NCI-H1105 treated with DMSO at 0.1 percent for 48 hours (cell line): ENCODE data around the gene KCNQ1.

Experiments
- DNase-seq: peaks from one replicate; lab custom pipeline; 2025; lab: John Stamatoyannopoulos, UW

Gene KCNQ1

DNA sequence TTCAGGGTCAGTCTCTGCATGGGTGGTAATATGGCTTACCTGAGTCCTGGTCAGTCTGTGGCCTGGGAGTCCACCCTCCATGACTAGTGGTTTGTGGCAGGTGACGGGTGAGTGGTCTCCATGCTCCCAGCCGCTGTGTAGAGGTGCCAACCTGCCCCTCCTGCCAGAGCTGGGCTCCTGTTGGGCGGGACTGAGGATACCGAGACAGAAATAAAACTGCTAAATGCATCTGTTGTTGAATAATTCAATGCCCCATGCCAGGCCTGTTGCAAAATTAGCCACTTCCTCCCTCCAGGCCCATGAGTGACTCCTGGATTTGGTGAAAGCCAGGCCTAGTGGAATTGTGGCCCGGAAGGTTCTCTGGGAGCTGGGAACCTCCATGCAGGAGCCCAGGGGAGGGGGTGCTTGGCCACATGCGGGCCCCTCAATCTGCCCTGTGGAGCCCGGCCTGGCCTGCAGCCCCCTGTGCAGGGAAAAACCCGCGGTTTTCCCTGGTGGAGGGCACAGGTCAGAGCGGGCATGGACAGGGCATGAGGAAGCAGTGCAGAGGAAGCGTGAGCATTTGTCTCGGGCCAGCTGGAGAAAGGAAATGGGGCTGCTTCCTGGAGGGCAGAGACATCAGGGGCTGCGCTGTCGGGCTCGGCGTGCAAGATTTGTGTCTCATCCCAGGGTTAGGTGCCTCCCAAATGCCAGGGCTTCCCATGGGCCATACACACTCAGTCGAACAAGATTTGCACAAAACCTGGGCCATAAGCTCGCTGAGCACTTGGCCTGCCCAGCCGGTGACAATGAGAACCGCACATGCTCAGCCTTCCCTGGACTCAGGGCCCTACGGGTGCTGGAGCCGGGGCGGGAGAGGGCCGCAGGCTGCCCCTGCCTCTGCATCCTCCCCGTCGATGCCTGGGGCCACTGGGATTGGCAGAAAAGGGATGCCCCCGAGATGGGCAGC lies 66.9 kb downstream of the KCNQ1 start:
- no peak for DNase-seq

DNA sequence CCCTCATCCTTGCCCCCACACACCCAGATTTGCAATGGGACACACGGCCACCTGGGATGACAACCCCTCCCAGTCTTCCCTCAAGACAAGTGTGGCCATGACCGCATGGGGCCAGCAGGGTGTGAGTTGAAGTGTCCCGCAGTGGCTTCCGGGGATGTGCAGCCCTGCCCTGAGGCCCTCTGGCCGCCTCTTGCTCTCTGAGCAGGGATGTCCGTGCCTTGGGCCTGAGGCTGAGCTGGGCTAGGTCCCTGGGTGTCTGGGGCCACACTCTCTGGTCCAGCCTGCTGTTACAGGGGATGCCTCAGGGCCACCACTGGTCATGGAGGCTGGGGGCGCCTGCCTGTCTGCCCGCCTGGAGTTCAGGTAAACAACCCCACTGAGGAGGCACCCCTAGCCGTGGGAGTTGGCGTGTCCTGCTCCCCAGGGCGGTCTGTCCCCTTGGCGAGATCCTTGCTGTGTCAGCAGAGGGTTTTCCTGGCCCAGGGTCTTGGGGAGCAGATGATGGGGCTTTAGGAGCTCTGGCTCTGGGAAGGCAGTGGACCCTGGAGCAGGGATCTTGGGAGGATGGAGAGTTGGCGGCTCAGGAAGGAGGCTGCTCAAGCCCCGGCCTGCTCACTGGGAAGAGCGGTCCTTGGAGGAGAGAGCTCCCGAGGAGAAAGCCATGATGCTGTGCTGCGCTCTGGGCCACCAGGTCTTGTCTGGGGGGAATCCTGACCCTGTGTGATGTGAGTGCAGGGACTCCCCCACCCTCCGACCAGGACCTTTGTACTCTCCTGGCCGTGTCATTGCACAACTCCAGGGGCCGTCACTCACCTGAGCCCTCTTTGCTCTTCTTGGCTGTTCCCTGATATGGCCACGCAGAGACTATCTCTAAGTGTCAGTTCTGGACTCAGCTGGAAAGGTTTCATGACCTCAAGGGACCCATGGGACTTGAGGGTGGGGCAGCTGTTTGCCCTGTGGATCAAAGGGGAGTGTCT lies 67.9 kb downstream of the KCNQ1 start:
- no peak for DNase-seq

DNA sequence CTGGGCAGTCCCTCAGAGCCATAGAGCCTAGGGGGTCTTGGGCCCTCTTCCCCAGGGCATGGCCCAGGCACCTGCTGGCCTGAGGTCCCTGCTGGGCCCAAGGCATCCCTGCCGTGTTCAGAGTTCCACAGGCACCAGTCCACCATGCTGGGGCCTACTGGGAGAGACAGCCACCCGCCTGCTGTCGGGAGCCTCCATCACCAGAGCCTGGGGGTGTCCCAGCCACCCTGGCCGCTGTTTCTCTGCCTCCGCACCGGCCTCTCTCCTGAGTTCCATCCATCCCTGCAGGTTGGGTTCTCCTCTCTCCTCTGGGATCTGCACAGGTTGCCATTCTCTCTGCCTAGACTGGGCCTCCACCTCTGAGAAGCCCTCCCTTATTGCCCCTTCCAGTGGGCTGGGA lies 68.6 kb downstream of the KCNQ1 start:
- DNase-seq, result no peak

DNA sequence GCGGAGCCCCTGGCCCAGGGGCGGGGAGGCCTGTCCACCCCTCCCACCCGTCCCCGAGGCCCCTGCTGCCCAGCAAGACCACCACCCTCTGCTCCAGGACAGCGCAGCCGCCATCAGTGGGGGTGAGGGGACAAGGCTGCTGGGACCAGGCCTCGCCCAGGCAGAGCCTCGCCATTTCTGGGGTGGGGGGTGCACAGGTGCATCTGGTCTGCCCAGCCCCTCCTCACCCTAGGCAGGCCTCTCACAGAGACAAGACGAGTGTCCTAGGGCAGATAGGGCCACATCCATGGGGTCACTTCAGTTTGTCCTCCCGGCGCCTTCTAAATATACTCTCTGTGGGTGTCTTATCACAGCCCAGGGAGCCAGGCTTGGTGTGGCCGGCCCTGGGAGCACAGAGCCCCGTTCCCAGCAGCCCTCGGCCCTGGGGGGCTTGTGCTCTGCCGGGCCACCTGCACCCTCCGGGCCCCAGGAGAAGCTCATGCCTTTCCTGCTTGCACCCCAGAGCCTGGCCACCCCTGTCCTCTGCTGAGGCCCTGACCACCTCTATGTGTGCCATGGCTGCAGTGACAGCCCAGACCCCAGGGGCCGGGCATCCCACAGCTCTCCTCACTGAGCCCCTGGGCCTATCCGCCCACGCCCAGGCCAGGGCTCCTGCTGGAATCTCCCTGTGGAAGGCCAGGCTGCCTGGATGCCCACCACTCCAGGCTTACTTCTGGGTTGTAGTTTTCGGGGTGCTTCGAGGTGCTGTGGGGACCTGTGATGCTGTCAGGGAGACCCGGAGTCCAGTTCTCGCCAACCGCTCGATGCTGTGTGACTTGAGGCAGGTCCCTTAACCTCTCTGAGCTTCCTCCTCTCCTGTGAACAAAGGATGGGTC lies 70.8 kb downstream of the KCNQ1 start:
- DNase-seq, result no peak

GRCh38 chr11:2516276-2517015 lies 71.6 kb downstream of the KCNQ1 start:
- DNase-seq, result no peak

DNA sequence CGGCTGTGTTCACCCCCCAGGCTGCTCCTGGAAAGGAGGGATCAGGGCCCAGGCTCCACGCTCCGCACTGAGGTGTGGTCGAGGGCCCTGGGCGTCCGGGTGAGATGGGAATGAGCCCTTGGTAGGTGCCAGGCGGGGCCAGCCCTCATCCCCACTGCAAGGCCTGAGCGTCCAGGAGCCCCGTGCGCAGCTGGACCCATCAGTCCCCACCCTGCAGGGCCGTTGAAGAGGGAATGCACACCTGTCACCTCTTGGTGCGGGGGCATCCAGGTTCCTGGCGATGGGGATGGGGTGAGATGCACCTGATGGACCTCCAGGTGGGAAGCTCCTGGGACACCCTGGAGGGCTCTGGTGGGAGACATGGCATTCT lies 72.2 kb downstream of the KCNQ1 start:
- DNase-seq, result no peak

- no peak for DNase-seq
Observed at GRCh38 chr11:2517386-2518064, 72.7 kb downstream of the KCNQ1 start.

GRCh38 chr11:2518111-2518982 lies 73.5 kb downstream of the KCNQ1 start:
- no peak for DNase-seq

GRCh38 chr11:2518983-2519340 lies 74.2 kb downstream of the KCNQ1 start:
- no peak for DNase-seq

GRCh38 chr11:2519517-2519861 lies 74.7 kb downstream of the KCNQ1 start:
- DNase-seq, result no peak

- no peak for DNase-seq
Observed at GRCh38 chr11:2519862-2520735, 75.3 kb downstream of the KCNQ1 start.

GRCh38 chr11:2520736-2521035 lies 75.9 kb downstream of the KCNQ1 start:
- no peak for DNase-seq

GRCh38 chr11:2521081-2521732 lies 76.4 kb downstream of the KCNQ1 start:
- DNase-seq, result no peak

- no peak for DNase-seq
Observed at GRCh38 chr11:2521733-2522630, 77.2 kb downstream of the KCNQ1 start.

GRCh38 chr11:2522631-2523255 lies 77.9 kb downstream of the KCNQ1 start:
- no peak for DNase-seq

DNA sequence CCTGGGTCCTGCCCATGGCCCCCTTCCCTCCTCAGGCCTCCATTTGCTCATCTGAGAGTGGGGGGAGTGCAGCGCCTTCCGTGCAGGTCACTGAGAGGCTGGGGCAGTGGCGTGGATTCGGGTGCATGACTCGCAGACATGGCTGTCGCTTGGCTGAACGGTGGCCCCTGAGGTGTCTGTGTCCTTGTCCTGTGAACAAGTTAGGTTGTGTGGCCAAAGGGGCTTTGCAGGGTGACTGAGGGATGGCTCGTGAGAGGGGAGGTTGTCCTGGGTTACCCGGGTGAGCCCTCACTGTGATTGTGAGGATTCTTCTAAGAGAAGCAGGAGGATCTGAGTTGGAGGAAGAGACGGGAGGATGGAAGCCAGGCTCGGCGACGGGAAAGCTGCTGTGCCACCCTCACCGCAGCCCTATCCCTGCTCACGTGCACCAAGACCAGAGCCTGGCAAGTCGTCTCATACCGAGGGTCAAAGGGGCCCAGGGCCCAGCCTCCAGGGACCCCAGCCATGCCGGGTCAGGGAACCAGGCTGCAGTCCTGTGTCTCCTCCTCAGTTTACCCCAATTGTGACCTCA lies 79.1 kb downstream of the KCNQ1 start:
- no peak for DNase-seq
